Epithelial cell of esophagus (primary cell): ENCODE measurements around the gene BRD2.

Experiments
- DNase-seq: peaks from one replicate; pipeline ENCODE4 v3.0.0; 2010; ENCODE audit warnings: low read depth
- H3K4me3 ChIP-seq: 2 replicates; pipeline ENCODE4 v1.5.1; 2011; ENCODE audit warnings: mild to moderate bottlenecking, low read length, control low read depth
- CTCF ChIP-seq: IDR thresholded peaks from 2 replicates; pipeline ENCODE4 v1.5.1; 2011; ENCODE audit warnings: low read depth, mild to moderate bottlenecking, low read length, control low read depth, inconsistent platforms; ENCODE audit not compliant: insufficient read depth; ENCODE audit errors: missing control alignments

The BRD2 gene

GRCh38 chr6:32950010-32950409 lies 18.4 kb upstream of the BRD2 start:
- H3K4me3 ChIP-seq: no peak overlapping the region
- TF ChIP-seq CTCF: no peak
- no peak for DNase-seq

GRCh38 chr6:32950449-32950848 lies 17.9 kb upstream of the BRD2 start:
- no peak for TF ChIP-seq CTCF
- no peak for DNase-seq
- H3K4me3 ChIP-seq: no peak overlapping the region

GRCh38 chr6:32952817-32953739 lies 15.3 kb upstream of the BRD2 start, which contains the start of gene HLA-DMA:
Gene HLA-DMA, minus strand, starts transcription at chr6:32953097. Its CDS starts 61 bp downstream, at chr6:32953036.
- DNase-seq: peak; percentile 96
- H3K4me3 ChIP-seq: no peak within 1 kb of the TSS
- peak; percentile 87 for TF ChIP-seq CTCF

GRCh38 chr6:32953775-32954174 lies 14.6 kb upstream of the BRD2 start:
- no peak overlapping the region for H3K4me3 ChIP-seq
- DNase-seq: no peak
- no peak for TF ChIP-seq CTCF

GRCh38 chr6:32954267-32954666 lies 14.1 kb upstream of the BRD2 start:
- TF ChIP-seq CTCF: no peak
- DNase-seq: no peak
- H3K4me3 ChIP-seq: no peak overlapping the region

GRCh38 chr6:32954986-32955802 lies 13.2 kb upstream of the BRD2 start:
- DNase-seq: peak; percentile 54
- TF ChIP-seq CTCF: peak; percentile 49
- no peak overlapping the region for H3K4me3 ChIP-seq
